Mucosa of stomach (tissue), 1 donor: ENCODE data around the gene CELSR1.

ENCODE experiments used
- H3K27me3 ChIP-seq: one replicate; pipeline ENCODE4 v1.7.0; 2013; ENCODE audit warnings: mild to moderate bottlenecking, low read length; ENCODE audit not compliant: control insufficient read depth, insufficient read depth
- H3K36me3 ChIP-seq: one replicate; pipeline ENCODE4 v1.7.0; 2013; ENCODE audit warnings: low read length; ENCODE audit not compliant: control insufficient read depth, insufficient read depth
- H3K4me1 ChIP-seq: one replicate; pipeline ENCODE4 v1.7.0; 2013; ENCODE audit warnings: mild to moderate bottlenecking, low read length; ENCODE audit not compliant: control insufficient read depth, insufficient read depth
- H3K4me3 ChIP-seq: one replicate; pipeline ENCODE4 v1.7.0; 2013; ENCODE audit warnings: low read length
- H3K9ac ChIP-seq: one replicate; pipeline ENCODE4 v1.7.0; 2013; ENCODE audit warnings: mild to moderate bottlenecking, low read length, moderate library complexity
- H3K9me3 ChIP-seq: one replicate; pipeline ENCODE4 v1.7.0; 2013; ENCODE audit warnings: mild to moderate bottlenecking, low read length, moderate library complexity; ENCODE audit not compliant: control insufficient read depth
- donor health status: Pancreatic carcinoma.

Gene CELSR1

DNA sequence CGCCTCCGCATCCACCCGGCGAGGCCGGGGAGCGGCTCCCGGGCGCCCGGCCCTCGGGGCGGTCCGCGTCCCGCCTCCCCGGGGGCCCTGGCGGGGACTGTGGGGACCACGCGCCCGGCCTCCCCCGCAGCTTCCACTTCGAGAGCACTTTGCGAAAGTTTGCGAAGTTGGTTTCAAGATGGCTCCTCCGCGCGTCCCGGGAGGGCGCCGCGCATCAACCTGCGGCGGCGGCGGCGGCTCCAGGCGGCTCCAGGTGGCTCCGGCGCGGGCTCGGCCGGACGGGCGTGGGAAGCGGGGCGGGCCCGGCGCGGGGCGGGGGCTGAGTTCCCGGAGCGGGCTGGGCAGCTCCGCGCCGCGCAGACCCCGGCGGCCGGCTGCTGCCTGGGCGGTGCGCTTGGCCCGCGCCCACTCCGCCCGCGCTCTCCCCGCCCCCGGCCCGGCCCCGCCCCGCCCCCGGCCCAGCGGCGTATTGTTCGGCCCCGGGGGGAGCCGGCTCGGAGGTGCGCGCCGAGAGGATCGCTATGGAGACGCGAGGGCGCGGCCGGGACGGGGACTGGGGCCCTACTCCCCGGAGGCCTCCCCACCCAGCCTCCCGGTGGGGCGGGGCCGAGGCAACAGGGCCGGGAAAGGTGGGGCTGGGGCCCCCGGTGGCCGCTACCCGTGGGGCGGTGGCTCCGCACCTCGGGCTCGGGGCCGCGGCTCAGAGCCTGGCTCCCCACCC lies at the start of gene CELSR1:
Gene CELSR1 (minus strand): TSS at position 396 of the 721 bp plus-strand sequence. CDS start 450 bp downstream, outside the sequence.
- H3K9ac ChIP-seq: peak within 1 kb of the TSS; percentile 39

DNA sequence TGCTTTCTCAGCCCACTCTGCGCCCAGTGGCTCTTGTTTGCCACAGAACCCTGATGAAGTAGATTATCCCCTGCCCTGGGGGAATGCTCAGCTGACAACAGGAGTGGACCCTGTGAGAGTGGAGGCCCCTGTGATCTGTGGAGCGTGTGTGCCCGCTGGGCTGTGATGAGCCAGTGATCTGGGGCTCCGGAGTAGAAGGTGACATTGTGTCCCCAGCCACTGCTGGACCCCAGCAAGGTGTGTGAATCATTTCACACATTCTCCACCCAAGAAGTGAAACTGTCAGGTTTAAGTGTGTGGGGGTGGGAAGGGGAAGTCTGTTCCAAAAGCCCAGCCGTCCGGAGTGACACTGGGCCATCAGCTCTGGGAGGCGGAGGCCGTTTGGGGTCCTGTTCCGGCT lies 49.6 kb upstream of the CELSR1 start:
- peaks cover 89% of the 10 kb centered on the region for H3K4me1 ChIP-seq

More for the DNA sequence above, at the start of gene CELSR1:
- no peaks in the 10 kb centered on the region for H3K9me3 ChIP-seq
- no peak within 1 kb of the TSS for H3K4me3 ChIP-seq
- H3K36me3 ChIP-seq: no peaks in the 10 kb centered on the region
- H3K27me3 ChIP-seq: peaks cover 23% of the 10 kb centered on the region
- H3K4me1 ChIP-seq: peaks cover 18% of the 10 kb centered on the region

GRCh38 chr22:46586531-46587011 lies 49.2 kb upstream of the CELSR1 start:
- H3K27me3 ChIP-seq: no peaks in the 10 kb centered on the region
- H3K9ac ChIP-seq: no peak overlapping the region
- H3K36me3 ChIP-seq: no peaks in the 10 kb centered on the region
- peaks cover 91% of the 10 kb centered on the region for H3K4me1 ChIP-seq
- no peaks in the 10 kb centered on the region for H3K9me3 ChIP-seq
- H3K4me3 ChIP-seq: no peak overlapping the region

More for the DNA sequence above, 49.6 kb upstream of the CELSR1 start:
- Histone ChIP-seq H3K4me3 (no peak overlapping the region), H3K9me3 (no peaks in the 10 kb centered on the region), H3K9ac (no peak overlapping the region), H3K36me3 (no peaks in the 10 kb centered on the region), H3K27me3 (no peaks in the 10 kb centered on the region)

DNA sequence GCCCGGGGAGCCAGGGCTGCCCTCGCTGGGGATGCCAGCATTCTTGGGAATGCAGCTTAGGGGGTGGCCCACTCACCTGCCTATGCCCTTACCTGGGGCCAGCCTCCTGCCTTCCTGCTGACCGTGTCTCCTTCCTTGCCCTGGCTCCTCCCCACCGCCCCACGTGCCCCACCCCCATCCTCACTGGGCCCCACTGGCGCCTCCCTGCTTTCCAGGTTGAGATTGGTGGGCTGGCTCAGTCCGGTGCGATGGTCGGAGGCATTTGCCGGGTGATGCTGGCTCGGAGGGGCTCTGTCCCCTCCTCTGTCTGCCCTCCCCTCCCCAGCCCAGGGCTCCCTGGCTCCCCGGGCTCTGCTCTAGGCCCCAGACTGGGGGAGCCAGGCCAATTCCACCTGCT lies 48.7 kb upstream of the CELSR1 start:
- peaks cover 93% of the 10 kb centered on the region for H3K4me1 ChIP-seq
- H3K9me3 ChIP-seq: no peaks in the 10 kb centered on the region
- H3K4me3 ChIP-seq: no peak overlapping the region
- no peaks in the 10 kb centered on the region for H3K27me3 ChIP-seq
- no peak overlapping the region for H3K9ac ChIP-seq
- H3K36me3 ChIP-seq: no peaks in the 10 kb centered on the region

- no peaks in the 10 kb centered on the region for H3K36me3 ChIP-seq
- H3K9me3 ChIP-seq: no peaks in the 10 kb centered on the region
- H3K27me3 ChIP-seq: no peaks in the 10 kb centered on the region
- H3K4me1 ChIP-seq: peaks cover 93% of the 10 kb centered on the region
- no peak overlapping the region for H3K4me3 ChIP-seq
- no peak overlapping the region for H3K9ac ChIP-seq
Observed at GRCh38 chr22:46585340-46586122, 48.1 kb upstream of the CELSR1 start.

DNA sequence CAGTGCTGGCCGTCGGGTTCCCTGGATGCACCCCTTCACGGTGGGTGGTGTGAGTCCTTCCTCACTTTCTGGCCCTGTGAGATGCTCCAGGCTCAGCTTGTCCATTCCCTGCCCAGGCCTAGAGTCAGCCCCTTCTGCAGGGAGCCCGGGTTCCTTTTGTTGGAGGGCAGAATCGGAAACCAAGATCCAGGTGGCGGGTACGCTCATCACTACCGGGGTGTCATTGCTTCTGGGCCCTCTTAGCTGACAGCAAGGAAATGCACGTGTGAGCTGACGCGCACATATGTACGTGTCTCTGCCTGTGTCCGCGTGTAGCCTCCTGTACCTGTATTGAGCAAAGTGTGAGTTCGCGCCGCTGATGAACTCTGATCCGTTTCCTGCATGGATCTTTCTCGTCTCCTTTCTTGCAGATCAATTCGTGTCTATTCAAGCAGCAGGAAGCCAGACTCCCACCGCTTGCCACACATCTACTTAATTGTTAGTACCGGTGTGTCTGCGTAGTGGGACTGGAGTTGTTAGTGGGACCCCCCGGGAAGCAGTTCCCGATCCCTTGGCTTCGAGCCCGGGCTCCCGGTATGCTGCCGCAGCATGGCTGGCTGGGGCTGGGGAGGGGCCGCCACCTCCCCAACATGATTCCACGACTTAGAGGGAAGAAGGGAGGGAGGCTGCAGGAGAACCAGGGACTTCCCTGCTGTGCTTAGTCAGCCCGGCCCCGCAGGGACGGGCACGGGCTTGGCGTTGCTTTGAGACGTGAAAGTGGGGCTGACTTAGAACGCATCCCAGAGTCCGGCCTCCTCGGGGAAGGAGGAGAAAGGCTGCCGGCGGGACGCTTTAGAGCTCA lies 46.9 kb upstream of the CELSR1 start:
- Histone ChIP-seq H3K9ac (no peak overlapping the region), H3K36me3 (no peaks in the 10 kb centered on the region), H3K4me3 (no peak overlapping the region), H3K9me3 (no peaks in the 10 kb centered on the region), H3K27me3 (no peaks in the 10 kb centered on the region), H3K4me1 (peaks cover 93% of the 10 kb centered on the region)

DNA sequence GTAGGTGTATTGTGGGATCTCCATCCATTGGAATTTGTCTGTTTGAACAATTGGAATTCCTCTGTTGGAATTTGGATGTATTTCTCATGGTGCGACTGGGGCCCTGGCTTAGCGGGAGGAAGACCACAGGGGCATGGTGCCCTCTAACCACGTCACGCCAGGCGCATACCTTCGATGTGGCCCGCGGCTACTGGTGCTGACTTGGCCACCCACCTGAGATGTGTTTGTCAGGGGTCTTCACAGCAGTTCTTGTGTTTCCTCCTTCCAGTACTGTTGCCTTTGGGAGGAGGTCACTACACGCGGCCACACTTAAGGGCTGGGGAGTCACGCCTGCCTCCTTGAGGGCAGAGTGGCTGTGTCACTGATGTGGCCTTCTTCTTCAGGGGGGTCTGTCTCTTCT lies 46.2 kb upstream of the CELSR1 start:
- Histone ChIP-seq H3K27me3 (no peaks in the 10 kb centered on the region), H3K4me1 (peaks cover 97% of the 10 kb centered on the region), H3K9me3 (no peaks in the 10 kb centered on the region), H3K36me3 (no peaks in the 10 kb centered on the region), H3K4me3 (no peak overlapping the region), H3K9ac (no peak overlapping the region)

- H3K4me1 ChIP-seq: peaks cover 94% of the 10 kb centered on the region
Observed at GRCh38 chr22:46582281-46582933, 45.0 kb upstream of the CELSR1 start.

GRCh38 chr22:46581538-46582244 lies 44.3 kb upstream of the CELSR1 start:
- Histone ChIP-seq H3K4me1 (peaks cover 87% of the 10 kb centered on the region), H3K9ac (peak overlapping the region; percentile 30), H3K4me3 (no peak overlapping the region), H3K9me3 (no peaks in the 10 kb centered on the region), H3K27me3 (no peaks in the 10 kb centered on the region), H3K36me3 (no peaks in the 10 kb centered on the region)

More at GRCh38 chr22:46582281-46582933, 45.0 kb upstream of the CELSR1 start:
- Histone ChIP-seq H3K9ac (peak overlapping the region; percentile 30), H3K36me3 (no peaks in the 10 kb centered on the region), H3K27me3 (no peaks in the 10 kb centered on the region), H3K9me3 (no peaks in the 10 kb centered on the region), H3K4me3 (no peak overlapping the region)

DNA sequence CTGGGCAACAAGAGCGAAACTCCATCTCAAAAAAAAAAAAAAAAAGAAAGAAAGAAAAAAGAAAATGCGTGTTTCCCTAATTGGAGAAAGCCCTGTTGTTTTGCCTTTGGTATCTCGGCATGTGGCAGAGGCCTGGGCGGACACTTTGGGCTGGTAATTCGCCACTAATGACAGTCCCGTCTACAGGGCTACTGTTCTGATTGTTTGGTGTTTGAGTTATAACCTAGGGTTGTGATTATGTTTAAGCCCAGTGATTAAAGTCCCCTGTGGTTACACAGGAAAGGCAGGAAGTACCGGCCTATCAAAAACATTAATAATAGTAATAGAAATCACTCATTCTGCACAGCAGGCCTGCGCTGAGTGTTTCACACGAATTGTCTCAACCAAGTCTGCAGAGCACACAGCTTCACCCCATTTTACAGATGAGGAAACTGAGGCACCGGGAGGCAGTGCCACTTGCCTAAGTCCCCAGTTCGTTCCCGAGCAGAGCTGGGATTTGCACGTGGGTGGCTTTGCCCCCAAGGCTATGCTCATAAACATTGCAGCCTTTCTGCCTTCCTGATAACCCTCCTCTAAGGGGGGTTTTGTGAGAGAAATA lies 43.6 kb upstream of the CELSR1 start:
- Histone ChIP-seq H3K9ac (no peak overlapping the region), H3K4me3 (no peak overlapping the region), H3K27me3 (no peaks in the 10 kb centered on the region), H3K4me1 (peaks cover 85% of the 10 kb centered on the region), H3K36me3 (no peaks in the 10 kb centered on the region), H3K9me3 (no peaks in the 10 kb centered on the region)
